ENCODE data around the gene PXDN.

- TF ChIP-seq POLR2A (IDR thresholded peaks at IDR 0.05): no peak
- TF ChIP-seq, protein P1, sequence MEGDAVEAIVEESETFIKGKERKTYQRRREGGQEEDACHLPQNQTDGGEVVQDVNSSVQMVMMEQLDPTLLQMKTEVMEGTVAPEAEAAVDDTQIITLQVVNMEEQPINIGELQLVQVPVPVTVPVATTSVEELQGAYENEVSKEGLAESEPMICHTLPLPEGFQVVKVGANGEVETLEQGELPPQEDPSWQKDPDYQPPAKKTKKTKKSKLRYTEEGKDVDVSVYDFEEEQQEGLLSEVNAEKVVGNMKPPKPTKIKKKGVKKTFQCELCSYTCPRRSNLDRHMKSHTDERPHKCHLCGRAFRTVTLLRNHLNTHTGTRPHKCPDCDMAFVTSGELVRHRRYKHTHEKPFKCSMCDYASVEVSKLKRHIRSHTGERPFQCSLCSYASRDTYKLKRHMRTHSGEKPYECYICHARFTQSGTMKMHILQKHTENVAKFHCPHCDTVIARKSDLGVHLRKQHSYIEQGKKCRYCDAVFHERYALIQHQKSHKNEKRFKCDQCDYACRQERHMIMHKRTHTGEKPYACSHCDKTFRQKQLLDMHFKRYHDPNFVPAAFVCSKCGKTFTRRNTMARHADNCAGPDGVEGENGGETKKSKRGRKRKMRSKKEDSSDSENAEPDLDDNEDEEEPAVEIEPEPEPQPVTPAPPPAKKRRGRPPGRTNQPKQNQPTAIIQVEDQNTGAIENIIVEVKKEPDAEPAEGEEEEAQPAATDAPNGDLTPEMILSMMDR (IDR thresholded peaks at IDR 0.05): no peak
Measured at GRCh38 chr2:1590596-1591460, 153.5 kb downstream of the PXDN start.

Measured in esophagus squamous epithelium (tissue), 4 donors.